C4-2B (cell line): Measurements from ENCODE around the gene SLC35D2.

Experiments used
- CTCF ChIP-seq: fragments of 450-650 bp; conservative IDR thresholded peaks from 2 replicates; pipeline ENCODE4 v1.5.1; 2017; ENCODE audit warnings: mild to moderate bottlenecking
- ZFX ChIP-seq: fragments of 450-650 bp; IDR thresholded peaks from 2 replicates; pipeline ENCODE4 v1.6.1; 2017

- TF ChIP-seq CTCF (no peak), ZFX (no peak)
These were observed 79.3 kb downstream of the SLC35D2 start for GRCh38 chr9:96304230-96304629.
